K562 (cell line): ENCODE measurements around the gene PSORS1C1. TPM values are rescaled to one million over a fixed set of nuclear protein-coding genes. Genes with fewer than 3 reads are reported as not detected.

Source experiments
- ATAC-seq: fragments of 200-7000 bp; cut with Tn5 transposase; 3 replicates; pipeline ENCODE4 v1.9.1; 2020; ENCODE audit warnings: moderate library complexity
- BruUV-seq: library from RNA; stranded (reverse); fragments of 400-500 nt; replicated peaks from 2 replicates; lab custom pipeline; 2021; lab: Mats Ljungman, UMichigan
- CTCF ChIA-PET: fragments of 300-600 bp; formaldehyde crosslinking; extraction: SDS; loops from one replicate; lab custom pipeline; 2021; ENCODE audit warnings: low intra/inter-chr PET ratio; lab: Yijun Ruan, JAX
- POLR2A ChIA-PET: fragments of 300-600, 350-650 bp; sonication (Branson Sonifier 250); formaldehyde crosslinking; extraction: SDS; loops from one replicate; lab custom pipeline; 2021; ENCODE audit warnings: antibody characterized with exemption, inconsistent platforms; lab: Yijun Ruan, JAX
- DNase-seq, 4 experiments: peaks; one replicate each; pipeline versions ENCODE4 v3.0.0 to v3.0.0-alpha.2; 2011 to 2018; ENCODE audit warnings: low spot score in 3 of 4, mixed read lengths in 3 of 4; ENCODE audit errors: extremely low read depth in 1 of 4
- FAIRE-seq: peaks from 2 replicates; lab custom pipeline; 2011; peaks lifted over from hg19 to GRCh38; lab: Jason Lieb, UNC
- H2AFZ ChIP-seq: 2 replicates; pipeline ENCODE4 v1.6.0; 2011; ENCODE audit warnings: low read depth, low read length, control low read depth, inconsistent platforms
- H3K27ac ChIP-seq: fragments of 200-600 bp; 3 replicates; pipeline ENCODE4 v1.8.0; 2011; ENCODE audit warnings: low read depth, mild to moderate bottlenecking, control low read depth, inconsistent platforms, low read length, moderate library complexity, mixed read lengths; ENCODE audit errors: extremely low read depth
- H3K27me3 ChIP-seq, 2 experiments: fragments of 300-600 bp in 1 of 2; 2 replicates in 1 of 2; 3 replicates in 1 of 2; pipeline versions ENCODE4 v1.6.0 to v1.8.0; 2011; ENCODE audit warnings: inconsistent platforms in 2 of 2, low read length in 2 of 2, mild to moderate bottlenecking in 1 of 2, mixed read lengths in 1 of 2, moderate library complexity in 1 of 2; ENCODE audit not compliant: control insufficient read depth in 2 of 2, insufficient read depth in 2 of 2
- H3K36me3 ChIP-seq: fragments of 300-600 bp; 3 replicates; pipeline ENCODE4 v1.8.0; 2011; ENCODE audit warnings: mild to moderate bottlenecking, low read length, inconsistent platforms; ENCODE audit not compliant: control insufficient read depth, insufficient read depth
- H3K4me1 ChIP-seq, 2 experiments: fragments of 200-600 bp in 1 of 2; replicated peaks in 1 of 2; 2 replicates in 1 of 2; 3 replicates in 1 of 2; pipeline versions ENCODE4 v1.5.1 to v1.8.0; 2011; ENCODE audit warnings: inconsistent platforms in 2 of 2, low read length in 2 of 2, mild to moderate bottlenecking in 1 of 2, mixed read lengths in 1 of 2, moderate library complexity in 1 of 2; ENCODE audit not compliant: control insufficient read depth in 2 of 2, insufficient read depth in 2 of 2
- H3K4me2 ChIP-seq: 2 replicates; pipeline ENCODE4 v1.6.1; 2011; ENCODE audit warnings: low read length, control low read depth, inconsistent platforms, mixed read lengths; ENCODE audit not compliant: insufficient read depth
- H3K4me3 ChIP-seq: fragments of 200-600 bp; sonication (generic), shearing (Covaris generic); 2 replicates; pipeline ENCODE4 v1.5.1; 2016; ENCODE audit warnings: control low read depth, inconsistent platforms
- H3K79me2 ChIP-seq: fragments of 200-600 bp; 3 replicates; pipeline ENCODE4 v1.8.0; 2011; ENCODE audit warnings: low read length, inconsistent platforms; ENCODE audit not compliant: control insufficient read depth, insufficient read depth
- H3K9ac ChIP-seq, 2 experiments: 2 replicates each; pipeline versions ENCODE4 v1.6.0 to v1.6.1; 2011; ENCODE audit warnings: low read depth in 2 of 2, low read length in 2 of 2, control low read depth in 1 of 2, inconsistent platforms in 1 of 2, mild to moderate bottlenecking in 1 of 2, mixed read lengths in 1 of 2; ENCODE audit not compliant: insufficient read depth in 1 of 2
- H3K9me1 ChIP-seq: one replicate; pipeline ENCODE4 v1.6.0; 2011; ENCODE audit warnings: inconsistent platforms, mild to moderate bottlenecking, low read length, moderate library complexity; ENCODE audit not compliant: control insufficient read depth, insufficient read depth
- H3K9me3 ChIP-seq: replicated peaks from 2 replicates; pipeline ENCODE4 v1.5.1; 2011; ENCODE audit warnings: low read depth, low read length, inconsistent platforms; ENCODE audit not compliant: control insufficient read depth, insufficient read depth
- H4K20me1 ChIP-seq: replicated peaks from 2 replicates; pipeline ENCODE4 v1.6.1; 2011; ENCODE audit warnings: low read length, inconsistent platforms, mixed read lengths; ENCODE audit not compliant: control insufficient read depth, insufficient read depth
- HNRNPUL1 ChIP-seq: fragments of 200-400 bp; formaldehyde crosslinking; IDR thresholded peaks from 2 replicates; pipeline ENCODE4 v1.6.1; 2017; ENCODE audit warnings: low read length
- PCBP2 ChIP-seq: fragments of 200-400 bp; formaldehyde crosslinking; IDR thresholded peaks from 2 replicates; pipeline ENCODE4 v1.6.1; 2018; ENCODE audit warnings: low read length, low read depth, mild to moderate bottlenecking, moderate library complexity; ENCODE audit not compliant: poor library complexity, severe bottlenecking
- ZBTB17 ChIP-seq: fragments of 450-650 bp; formaldehyde crosslinking; IDR thresholded peaks from 2 replicates; pipeline ENCODE4 v1.4.0; 2020; ENCODE audit warnings: mild to moderate bottlenecking
- WGBS: fragments of 100-300 bp; shearing (Covaris generic); methylation state at CpG from one replicate; pipeline ENCODE4 v1.1.6; 2016; ENCODE audit warnings: low coverage, mixed read lengths; ENCODE audit not compliant: insufficient coverage; ENCODE audit errors: missing lambda C conversion rate; 5-methylcytosine and 5-hydroxymethylcytosine counted together
- in situ Hi-C: fragments of 300-500 bp; cut with MboI; formaldehyde crosslinking; loops from 4 replicates; pipeline ENCODE4 v1.15.0; 2018; ENCODE audit warnings: inconsistent platforms, mixed read lengths
- intact Hi-C: fragments of 100-400 bp; cut with micrococcal nuclease; formaldehyde crosslinking; loops from 2 replicates; pipeline ENCODE4 v1.14.2; 2022
- polyA plus RNA-seq, 8 experiments: library from polyadenylated mRNA; depleted of rRNA in 4 of 8; stranded (reverse) in 5 of 8; unstranded in 3 of 8; fragments of >200 nt; fragmentation: Nextera tagmentation in 2 of 8; fragmentation: Illumina TruSeq in 1 of 8; extraction: Ambion mirVana in 2 of 8; extraction: Trizol in 1 of 8; gene quantifications; 2 replicates each; pipeline versions ENCODE4 v1.2.1 to v1.2.3, GENCODE V29; 2011 to 2014; ENCODE audit warnings: inconsistent platforms in 1 of 8, missing spikeins in 1 of 8
- total RNA-seq, 7 experiments: library from RNA; depleted of rRNA in 6 of 7; stranded (reverse); fragments of >200 nt in 6 of 7; fragmentation: Illumina TruSeq in 2 of 7; extraction: Trizol in 2 of 7; gene quantifications; 2 replicates each; pipeline versions ENCODE4 v1.2.1 to v1.2.3, GENCODE V29; 2011 to 2021; ENCODE audit warnings: low replicate concordance in 1 of 7
- TF ChIP-seq, protein P1 (sequence below): IDR thresholded peaks from 2 replicates; pipeline ENCODE4 v1.6.1; 2012; ENCODE audit warnings: low read depth, low read length, improper control_type of control experiment, borderline replicate concordance
- TF ChIP-seq, protein P2 (sequence below), 2 experiments: fragments of 450-650 bp in 1 of 2; sonication (generic) in 1 of 2; formaldehyde crosslinking; conservative IDR thresholded peaks; 2 replicates each; pipeline versions ENCODE4 v1.4.0 to v1.8.1; 2020 to 2022; ENCODE audit warnings: mild to moderate bottlenecking in 1 of 2, missing genetic modification reagents in 1 of 2

Gene PSORS1C1
- total and polyA plus RNA-seq, 9 of the 15 experiments (the other 6 are each of a cell fraction or from before 2014, with no cell fraction given): 0.11 TPM; not detected in 8

GRCh38 chr6:31143148-31143547, 28.5 kb downstream of the PSORS1C1 start (continued):
- TF ChIP-seq HNRNPUL1 (no peak), PCBP2 (no peak)
- TF ChIP-seq, protein P1, sequence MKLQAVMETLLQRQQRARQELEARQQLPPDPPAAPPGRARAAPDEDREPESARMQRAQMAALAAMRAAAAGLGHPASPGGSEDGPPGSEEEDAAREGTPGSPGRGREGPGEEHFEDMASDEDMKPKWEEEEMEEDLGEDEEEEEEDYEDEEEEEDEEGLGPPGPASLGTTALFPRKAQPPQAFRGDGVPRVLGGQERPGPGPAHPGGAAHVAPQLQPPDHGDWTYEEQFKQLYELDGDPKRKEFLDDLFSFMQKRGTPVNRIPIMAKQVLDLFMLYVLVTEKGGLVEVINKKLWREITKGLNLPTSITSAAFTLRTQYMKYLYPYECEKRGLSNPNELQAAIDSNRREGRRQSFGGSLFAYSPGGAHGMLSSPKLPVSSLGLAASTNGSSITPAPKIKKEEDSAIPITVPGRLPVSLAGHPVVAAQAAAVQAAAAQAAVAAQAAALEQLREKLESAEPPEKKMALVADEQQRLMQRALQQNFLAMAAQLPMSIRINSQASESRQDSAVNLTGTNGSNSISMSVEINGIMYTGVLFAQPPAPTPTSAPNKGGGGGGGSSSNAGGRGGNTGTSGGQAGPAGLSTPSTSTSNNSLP: no peak

DNA sequence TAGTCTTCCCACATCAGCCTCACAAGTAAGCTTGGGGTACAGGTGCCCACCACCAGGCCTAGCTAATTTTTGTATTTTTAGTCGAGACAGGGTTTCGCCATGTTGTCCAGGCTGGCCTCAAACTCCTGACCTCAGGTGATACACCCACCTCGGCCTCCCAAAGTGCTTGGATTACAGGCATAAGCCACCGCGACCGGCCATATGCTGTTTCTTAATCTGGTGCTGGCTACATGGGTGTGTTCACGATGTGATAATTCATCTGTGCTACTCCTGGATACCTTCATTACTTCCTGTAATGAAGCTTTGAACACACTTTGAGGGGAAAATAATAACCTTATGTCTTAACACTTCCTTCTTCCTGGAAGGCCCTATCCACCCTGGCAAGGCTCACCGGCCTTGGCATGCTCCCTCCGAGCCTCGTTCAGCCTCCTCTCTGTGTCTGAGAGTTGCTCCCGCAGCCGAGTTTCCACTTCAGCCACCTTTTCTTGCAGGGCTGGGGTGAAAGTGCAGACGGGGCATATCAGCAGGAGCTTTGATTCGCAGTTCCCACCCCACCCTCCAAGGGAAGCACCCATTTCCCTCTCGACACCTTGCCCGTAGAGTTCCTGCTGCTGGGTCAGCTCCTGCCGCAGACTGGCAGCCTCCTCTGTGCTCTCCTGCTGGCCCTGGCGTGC, 29.8 kb downstream of the PSORS1C1 start:
- FAIRE-seq (no peak), ATAC-seq (no peak), DNase-seq (no peak)
- Histone ChIP-seq H4K20me1 (no peaks in the 10 kb centered on the region; the same call in 1 of the 2 replicates), H3K4me1 (peaks cover 0 to 4% of the 10 kb centered on the region in 2 experiments; a peak in 3 of 5 replicates), H3K4me3 (no peak overlapping the region), H3K79me2 (no peaks in the 10 kb centered on the region), H3K27me3 (no peaks in the 10 kb centered on the region; a peak in 1 of 5 replicates), H3K27ac (no peak overlapping the region), H3K9me1 (no peaks in the 10 kb centered on the region), H2AFZ (no peak overlapping the region), H3K9me3 (no peaks in the 10 kb centered on the region), H3K4me2 (no peak overlapping the region), H3K36me3 (peaks cover 46% of the 10 kb centered on the region; the same call in 2 of the 3 replicates), H3K9ac (peak overlapping the region in 1 of 2 experiments; percentile 45; a peak in 1 of 4 replicates)
- in situ Hi-C loops: no loop called here
- TF ChIP-seq, protein P2, sequence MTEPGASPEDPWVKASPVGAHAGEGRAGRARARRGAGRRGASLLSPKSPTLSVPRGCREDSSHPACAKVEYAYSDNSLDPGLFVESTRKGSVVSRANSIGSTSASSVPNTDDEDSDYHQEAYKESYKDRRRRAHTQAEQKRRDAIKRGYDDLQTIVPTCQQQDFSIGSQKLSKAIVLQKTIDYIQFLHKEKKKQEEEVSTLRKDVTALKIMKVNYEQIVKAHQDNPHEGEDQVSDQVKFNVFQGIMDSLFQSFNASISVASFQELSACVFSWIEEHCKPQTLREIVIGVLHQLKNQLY (CRISPR knock-in tag; conservative IDR thresholded peaks at IDR 0.05): no peak
- no peak for TF ChIP-seq ZBTB17 (CRISPR knock-in tag)
- WGBS: 89% methylated on average over 15 of the region's 18 CpGs
- CTCF ChIA-PET: interaction anchor here (0.8 kb wide), 1 partner anchor 8 kb away, joined by 3 read pairs; no protein-coding TSS in a partner anchor
- POLR2A ChIA-PET: interaction anchor here (0.6 to 2.6 kb wide), 6 partner anchors 11 to 236 kb away, joined by 3 to 7 read pairs (median 4); partner anchors contain the start of genes CCHCR1 and TCF19
- intact Hi-C loops: no loop called here
- TSS peak; percentile 28 for BruUV-seq
